ENCODE data around the gene PCCB. TPM values are rescaled to one million over a fixed set of nuclear protein-coding genes. Genes with fewer than 3 reads are reported as not detected.
"Not testable (repeated sequence)": the region's sequence is repeated elsewhere in the genome, so short reads cannot be mapped to it uniquely, and the experiment has no call there.

The PCCB gene
- total RNA-seq, 3 donors from 2014 or later (not counting 1 experiment from before 2014, with no cell fraction given) = 17.7 to 19.9 (median 17.8) TPM

- H3K4me3 Mint-ChIP-seq = no peak overlapping the region
- ATAC-seq = no peak
- WGBS (ENCODE audit: insufficient coverage) = 77% methylated on average over 2 of the region's 2 CpGs
Observed at GRCh38 chr3:136211547-136211946, 38.6 kb upstream of the PCCB start.

DNA sequence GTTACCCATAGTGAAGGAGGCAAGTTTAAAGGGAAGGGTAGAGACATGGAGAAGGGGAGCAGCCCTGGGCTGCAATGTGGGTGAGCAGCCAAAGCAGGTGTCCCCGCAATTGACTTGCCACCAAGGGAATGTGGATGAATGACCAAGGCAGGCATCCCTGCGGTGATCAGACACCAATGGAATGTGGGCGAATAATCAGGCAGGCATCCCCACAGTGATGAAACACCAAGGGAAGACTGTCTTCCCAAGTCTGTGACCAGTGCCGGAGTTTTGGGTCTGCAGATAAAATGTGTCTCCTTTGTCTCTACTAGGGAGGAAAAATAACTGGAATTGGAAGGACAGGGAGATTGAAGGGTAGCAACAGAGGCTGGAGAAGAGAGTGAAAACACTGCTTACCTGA lies 27.4 kb upstream of the PCCB start:
- ATAC-seq; H3K27ac Mint-ChIP-seq; H3K9me3 ChIP-seq (ENCODE audit: control insufficient read depth, insufficient read depth, low read length); H3K4me1 Mint-ChIP-seq; H3K4me3 ChIP-seq (ENCODE audit: low read length); H3K36me3 Mint-ChIP-seq; H3K4me1 ChIP-seq (ENCODE audit: control insufficient read depth, insufficient read depth, low read length); H3K4me3 Mint-ChIP-seq; H3K9me3 Mint-ChIP-seq; H3K36me3 ChIP-seq (ENCODE audit: control insufficient read depth, insufficient read depth, low read length); H3K27ac ChIP-seq (ENCODE audit: low read length); H3K27me3 ChIP-seq (ENCODE audit: control insufficient read depth, insufficient read depth, low read length); DNase-seq; intact Hi-C loops (cut with micrococcal nuclease): not testable (repeated sequence)
- 89% methylated on average over 4 of the region's 4 CpGs for WGBS (ENCODE audit: insufficient coverage)
- H3K27me3 Mint-ChIP-seq (ENCODE audit: low read depth in 2 of 2) = peaks cover 15 to 16% of the 10 kb centered on the region in 2 donors

More at GRCh38 chr3:136211547-136211946, 38.6 kb upstream of the PCCB start:
- Mint-ChIP-seq H3K36me3 (no peaks in the 10 kb centered on the region), H3K9me3 (no peaks in the 10 kb centered on the region), H3K4me1 (no peaks in the 10 kb centered on the region), H3K27ac (no peak overlapping the region), H3K27me3 (ENCODE audit: low read depth in 2 of 2) (peaks cover 20 to 22% of the 10 kb centered on the region in 2 donors)
- Histone ChIP-seq H3K4me3 (ENCODE audit: low read length) (no peak overlapping the region), H3K9me3 (ENCODE audit: control insufficient read depth, insufficient read depth, low read length) (no peaks in the 10 kb centered on the region), H3K27me3 (ENCODE audit: control insufficient read depth, insufficient read depth, low read length) (no peaks in the 10 kb centered on the region), H3K27ac (ENCODE audit: low read length) (no peak overlapping the region), H3K4me1 (ENCODE audit: control insufficient read depth, insufficient read depth, low read length) (no peaks in the 10 kb centered on the region), H3K36me3 (ENCODE audit: control insufficient read depth, insufficient read depth, low read length) (no peaks in the 10 kb centered on the region)
- intact Hi-C loops (cut with micrococcal nuclease) = no loop called here
- TF ChIP-seq, protein P1, sequence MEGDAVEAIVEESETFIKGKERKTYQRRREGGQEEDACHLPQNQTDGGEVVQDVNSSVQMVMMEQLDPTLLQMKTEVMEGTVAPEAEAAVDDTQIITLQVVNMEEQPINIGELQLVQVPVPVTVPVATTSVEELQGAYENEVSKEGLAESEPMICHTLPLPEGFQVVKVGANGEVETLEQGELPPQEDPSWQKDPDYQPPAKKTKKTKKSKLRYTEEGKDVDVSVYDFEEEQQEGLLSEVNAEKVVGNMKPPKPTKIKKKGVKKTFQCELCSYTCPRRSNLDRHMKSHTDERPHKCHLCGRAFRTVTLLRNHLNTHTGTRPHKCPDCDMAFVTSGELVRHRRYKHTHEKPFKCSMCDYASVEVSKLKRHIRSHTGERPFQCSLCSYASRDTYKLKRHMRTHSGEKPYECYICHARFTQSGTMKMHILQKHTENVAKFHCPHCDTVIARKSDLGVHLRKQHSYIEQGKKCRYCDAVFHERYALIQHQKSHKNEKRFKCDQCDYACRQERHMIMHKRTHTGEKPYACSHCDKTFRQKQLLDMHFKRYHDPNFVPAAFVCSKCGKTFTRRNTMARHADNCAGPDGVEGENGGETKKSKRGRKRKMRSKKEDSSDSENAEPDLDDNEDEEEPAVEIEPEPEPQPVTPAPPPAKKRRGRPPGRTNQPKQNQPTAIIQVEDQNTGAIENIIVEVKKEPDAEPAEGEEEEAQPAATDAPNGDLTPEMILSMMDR (IDR thresholded peaks at IDR 0.05) = no peak
- no peak for DNase-seq

GRCh38 chr3:136232413-136232812 lies 17.7 kb upstream of the PCCB start:
- ATAC-seq (no peak), DNase-seq (no peak)
- WGBS (ENCODE audit: insufficient coverage) = 77% methylated on average over 2 of the region's 2 CpGs
- Mint-ChIP-seq H3K36me3 (no peaks in the 10 kb centered on the region), H3K4me3 (no peak overlapping the region), H3K4me1 (no peaks in the 10 kb centered on the region), H3K27ac (no peak overlapping the region), H3K27me3 (ENCODE audit: low read depth in 2 of 2) (peaks cover 0 to 3% of the 10 kb centered on the region in 2 donors), H3K9me3 (no peaks in the 10 kb centered on the region)
- H3K27ac ChIP-seq (ENCODE audit: low read length) = no peak overlapping the region
- no peak overlapping the region for H3K4me3 ChIP-seq (ENCODE audit: low read length)
- no peaks in the 10 kb centered on the region for H3K4me1 ChIP-seq (ENCODE audit: control insufficient read depth, insufficient read depth, low read length)
- intact Hi-C loops (cut with micrococcal nuclease) = no loop called here
- TF ChIP-seq, protein P1 (IDR thresholded peaks at IDR 0.05) = no peak
- no peaks in the 10 kb centered on the region for H3K27me3 ChIP-seq (ENCODE audit: control insufficient read depth, insufficient read depth, low read length)
- no peaks in the 10 kb centered on the region for H3K9me3 ChIP-seq (ENCODE audit: control insufficient read depth, insufficient read depth, low read length)
- H3K36me3 ChIP-seq (ENCODE audit: control insufficient read depth, insufficient read depth, low read length) = no peaks in the 10 kb centered on the region

DNA sequence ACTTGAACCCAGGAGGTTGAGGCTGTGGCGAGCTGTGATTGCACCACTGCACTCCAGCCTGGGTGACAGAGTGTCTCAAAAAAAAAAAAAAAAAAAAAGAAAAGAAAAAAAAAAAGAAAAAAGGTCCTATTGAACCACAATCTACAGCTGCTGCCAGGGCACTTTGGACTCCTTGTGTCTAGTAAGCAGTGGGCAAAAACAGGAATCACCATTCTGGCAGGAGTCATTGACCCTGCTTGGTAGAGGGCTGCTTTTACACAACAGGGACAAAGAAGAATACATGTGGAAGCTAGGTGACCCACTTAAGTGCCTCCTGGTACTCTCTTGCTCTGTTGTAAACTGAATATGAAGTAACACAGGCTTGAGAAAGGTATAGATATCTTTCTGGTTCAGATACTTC lies 14.6 kb upstream of the PCCB start:
- intact Hi-C loops (cut with micrococcal nuclease) = no loop called here
- H3K9me3 ChIP-seq (ENCODE audit: control insufficient read depth, insufficient read depth, low read length) = no peaks in the 10 kb centered on the region
- no peaks in the 10 kb centered on the region for H3K4me1 Mint-ChIP-seq
- H3K36me3 Mint-ChIP-seq = no peaks in the 10 kb centered on the region
- H3K27ac Mint-ChIP-seq = no peak overlapping the region
- no peak overlapping the region for H3K4me3 Mint-ChIP-seq
- H3K36me3 ChIP-seq (ENCODE audit: control insufficient read depth, insufficient read depth, low read length) = no peaks in the 10 kb centered on the region
- no peak overlapping the region for H3K4me3 ChIP-seq (ENCODE audit: low read length)
- no peak overlapping the region for H3K27ac ChIP-seq (ENCODE audit: low read length)
- H3K4me1 ChIP-seq (ENCODE audit: control insufficient read depth, insufficient read depth, low read length) = no peaks in the 10 kb centered on the region
- peaks cover 4% of the 10 kb centered on the region for H3K27me3 ChIP-seq (ENCODE audit: control insufficient read depth, insufficient read depth, low read length)
- DNase-seq (no peak), ATAC-seq (no peak)
- WGBS (ENCODE audit: insufficient coverage) = no CpG with 5 or more reads among the region's 1 CpG
- TF ChIP-seq, protein P1 (IDR thresholded peaks at IDR 0.05) = no peak
- peaks cover 0 to 5% of the 10 kb centered on the region in 2 donors for H3K27me3 Mint-ChIP-seq (ENCODE audit: low read depth in 2 of 2)
- H3K9me3 Mint-ChIP-seq = no peaks in the 10 kb centered on the region
